ENCODE results near the gene DNM1. TPM values are rescaled to one million over a fixed set of nuclear protein-coding genes. Genes with fewer than 3 reads are reported as not detected.

The DNM1 gene
- total RNA-seq, 1 donor from 2014 or later = 87.0 TPM

- Mint-ChIP-seq H3K9me3 (ENCODE audit: low read depth) (no peaks in the 10 kb centered on the region), H3K27me3 (ENCODE audit: low read depth) (no peaks in the 10 kb centered on the region), H3K4me3 (ENCODE audit: unreplicated experiment) (no peak overlapping the region), H3K4me1 (ENCODE audit: low read depth) (peaks cover 7% of the 10 kb centered on the region), H3K36me3 (ENCODE audit: low read depth) (no peaks in the 10 kb centered on the region), H3K27ac (ENCODE audit: unreplicated experiment) (no peak overlapping the region)
- DNase-seq (ENCODE audit: low spot score) = no peak
- no peak for TF ChIP-seq CTCF (IDR thresholded peaks at IDR 0.05)
These were observed 91.0 kb downstream of the DNM1 start for GRCh38 chr9:128294142-128294541.

GRCh38 chr9:128296340-128297220 is 93.4 kb downstream of the DNM1 start:
- H3K4me1 Mint-ChIP-seq (ENCODE audit: low read depth) = peaks cover 7% of the 10 kb centered on the region

GRCh38 chr9:128297221-128297773 is 94.1 kb downstream of the DNM1 start:
- Mint-ChIP-seq H3K4me3 (ENCODE audit: unreplicated experiment) (no peak overlapping the region), H3K36me3 (ENCODE audit: low read depth) (no peaks in the 10 kb centered on the region), H3K27me3 (ENCODE audit: low read depth) (no peaks in the 10 kb centered on the region), H3K27ac (ENCODE audit: unreplicated experiment) (no peak overlapping the region), H3K9me3 (ENCODE audit: low read depth) (no peaks in the 10 kb centered on the region), H3K4me1 (ENCODE audit: low read depth) (peaks cover 7% of the 10 kb centered on the region)
- no peak for TF ChIP-seq CTCF (IDR thresholded peaks at IDR 0.05)
- no peak for DNase-seq (ENCODE audit: low spot score)

More at GRCh38 chr9:128296340-128297220, 93.4 kb downstream of the DNM1 start:
- no peaks in the 10 kb centered on the region for H3K27me3 Mint-ChIP-seq (ENCODE audit: low read depth)
- no peak for TF ChIP-seq CTCF (IDR thresholded peaks at IDR 0.05)
- H3K36me3 Mint-ChIP-seq (ENCODE audit: low read depth) = no peaks in the 10 kb centered on the region
- H3K27ac Mint-ChIP-seq (ENCODE audit: unreplicated experiment) = no peak overlapping the region
- H3K4me3 Mint-ChIP-seq (ENCODE audit: unreplicated experiment) = no peak overlapping the region
- no peaks in the 10 kb centered on the region for H3K9me3 Mint-ChIP-seq (ENCODE audit: low read depth)
- DNase-seq (ENCODE audit: low spot score) = no peak

GRCh38 chr9:128298535-128299482 is 95.6 kb downstream of the DNM1 start:
- peaks cover 7% of the 10 kb centered on the region for H3K4me1 Mint-ChIP-seq (ENCODE audit: low read depth)
- no peaks in the 10 kb centered on the region for H3K27me3 Mint-ChIP-seq (ENCODE audit: low read depth)
- no peak for TF ChIP-seq CTCF (IDR thresholded peaks at IDR 0.05)
- no peaks in the 10 kb centered on the region for H3K9me3 Mint-ChIP-seq (ENCODE audit: low read depth)
- H3K27ac Mint-ChIP-seq (ENCODE audit: unreplicated experiment) = no peak overlapping the region
- H3K36me3 Mint-ChIP-seq (ENCODE audit: low read depth) = no peaks in the 10 kb centered on the region
- H3K4me3 Mint-ChIP-seq (ENCODE audit: unreplicated experiment) = no peak overlapping the region
- no peak for DNase-seq (ENCODE audit: low spot score)

Measured in chondrocyte (in vitro differentiated cells).